ENCODE data around the gene NPFFR2. TPM values are rescaled to one million over a fixed set of nuclear protein-coding genes. Genes with fewer than 3 reads are reported as not detected.

NPFFR2 gene
- total and polyA plus RNA-seq, 4 donors = 0.05 TPM; not detected in 3

DNA sequence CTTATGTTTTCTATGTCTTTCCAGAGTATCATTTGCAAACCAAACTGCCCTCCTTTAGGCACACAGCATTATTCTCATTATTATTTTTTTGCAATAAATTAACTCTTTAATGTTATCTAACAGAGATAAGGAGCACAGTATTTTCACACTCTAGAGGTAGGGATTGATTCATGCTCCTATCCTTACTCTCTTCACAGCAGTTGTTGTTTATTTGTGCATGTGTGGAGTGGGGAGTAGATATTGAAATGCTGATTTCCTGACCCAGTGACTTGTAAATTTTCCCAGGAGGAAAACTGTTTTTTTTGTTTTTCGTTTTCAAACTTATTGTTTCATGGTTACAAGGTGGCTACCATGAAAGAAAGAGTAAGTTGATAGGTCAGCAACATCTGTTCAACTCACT is 140.0 kb downstream of the NPFFR2 start (continued):
- TF ChIP-seq, protein P1, sequence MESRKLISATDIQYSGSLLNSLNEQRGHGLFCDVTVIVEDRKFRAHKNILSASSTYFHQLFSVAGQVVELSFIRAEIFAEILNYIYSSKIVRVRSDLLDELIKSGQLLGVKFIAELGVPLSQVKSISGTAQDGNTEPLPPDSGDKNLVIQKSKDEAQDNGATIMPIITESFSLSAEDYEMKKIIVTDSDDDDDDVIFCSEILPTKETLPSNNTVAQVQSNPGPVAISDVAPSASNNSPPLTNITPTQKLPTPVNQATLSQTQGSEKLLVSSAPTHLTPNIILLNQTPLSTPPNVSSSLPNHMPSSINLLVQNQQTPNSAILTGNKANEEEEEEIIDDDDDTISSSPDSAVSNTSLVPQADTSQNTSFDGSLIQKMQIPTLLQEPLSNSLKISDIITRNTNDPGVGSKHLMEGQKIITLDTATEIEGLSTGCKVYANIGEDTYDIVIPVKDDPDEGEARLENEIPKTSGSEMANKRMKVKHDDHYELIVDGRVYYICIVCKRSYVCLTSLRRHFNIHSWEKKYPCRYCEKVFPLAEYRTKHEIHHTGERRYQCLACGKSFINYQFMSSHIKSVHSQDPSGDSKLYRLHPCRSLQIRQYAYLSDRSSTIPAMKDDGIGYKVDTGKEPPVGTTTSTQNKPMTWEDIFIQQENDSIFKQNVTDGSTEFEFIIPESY (IDR thresholded peaks at IDR 0.05) = no peak

DNA sequence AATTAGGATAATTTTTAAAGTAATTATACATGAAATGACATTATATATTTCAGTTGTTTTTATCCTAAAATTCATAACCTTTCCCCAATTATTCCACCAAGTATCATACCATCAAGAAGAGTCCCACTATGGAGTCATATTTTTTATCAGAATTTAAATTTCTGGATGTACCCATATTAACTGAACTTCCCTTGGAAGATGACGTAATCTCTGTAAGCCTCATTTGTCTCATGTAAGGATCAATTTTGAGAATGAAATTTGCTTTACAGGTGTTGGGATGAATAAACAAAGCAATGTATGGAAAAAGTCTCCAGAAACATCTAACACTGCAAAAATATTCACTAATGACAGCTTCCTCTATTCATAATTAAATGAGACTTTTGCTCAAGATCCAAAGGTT is 147.5 kb downstream of the NPFFR2 start:
- Histone ChIP-seq H3K36me3 (ENCODE audit: control insufficient read depth in 4 of 4, insufficient read depth in 3 of 4, low read depth in 1 of 4, low read length in 3 of 4) (no peaks in the 10 kb centered on the region), H3K4me3 (ENCODE audit: low read depth in 1 of 3, low read length in 3 of 3) (no peak overlapping the region), H3K27me3 (ENCODE audit: control insufficient read depth in 4 of 4, insufficient read depth in 4 of 4, low read length in 3 of 4) (no peaks in the 10 kb centered on the region), H3K27ac (ENCODE audit: low read depth in 1 of 2, low read length in 2 of 2) (no peak overlapping the region), H3K9ac (ENCODE audit: low read depth in 1 of 2, low read length in 2 of 2) (no peak overlapping the region), H3K4me1 (ENCODE audit: control insufficient read depth in 4 of 4, insufficient read depth in 4 of 4, low read length in 3 of 4) (no peaks in the 10 kb centered on the region), H3K9me3 (ENCODE audit: control insufficient read depth in 4 of 4, low read length in 3 of 4) (peaks cover 0 to 7% (median under 1%) of the 10 kb centered on the region in 4 donors)
- DNase-seq (ENCODE audit: low spot score) = no peak
- WGBS = 94% methylated on average over 1 of the region's 1 CpG
- TF ChIP-seq, protein P1 (IDR thresholded peaks at IDR 0.05) = no peak
- TF ChIP-seq FOXA1 (IDR thresholded peaks at IDR 0.05) (no peak), SP1 (IDR thresholded peaks at IDR 0.05) (no peak), YY1 (IDR thresholded peaks at IDR 0.05) (no peak), RXRA (IDR thresholded peaks at IDR 0.05) (no peak), JUND (IDR thresholded peaks at IDR 0.05) (no peak), CTCF (IDR thresholded peaks at IDR 0.05; ENCODE audit: low read depth, low read length, missing input control) (no peak), HNF4A (conservative IDR thresholded peaks at IDR 0.05) (no peak), EGR1 (IDR thresholded peaks at IDR 0.05; ENCODE audit: low read depth in 2 of 2) (no peak), NR2F2 (IDR thresholded peaks at IDR 0.05) (no peak)
- TF ChIP-seq, protein P2, sequence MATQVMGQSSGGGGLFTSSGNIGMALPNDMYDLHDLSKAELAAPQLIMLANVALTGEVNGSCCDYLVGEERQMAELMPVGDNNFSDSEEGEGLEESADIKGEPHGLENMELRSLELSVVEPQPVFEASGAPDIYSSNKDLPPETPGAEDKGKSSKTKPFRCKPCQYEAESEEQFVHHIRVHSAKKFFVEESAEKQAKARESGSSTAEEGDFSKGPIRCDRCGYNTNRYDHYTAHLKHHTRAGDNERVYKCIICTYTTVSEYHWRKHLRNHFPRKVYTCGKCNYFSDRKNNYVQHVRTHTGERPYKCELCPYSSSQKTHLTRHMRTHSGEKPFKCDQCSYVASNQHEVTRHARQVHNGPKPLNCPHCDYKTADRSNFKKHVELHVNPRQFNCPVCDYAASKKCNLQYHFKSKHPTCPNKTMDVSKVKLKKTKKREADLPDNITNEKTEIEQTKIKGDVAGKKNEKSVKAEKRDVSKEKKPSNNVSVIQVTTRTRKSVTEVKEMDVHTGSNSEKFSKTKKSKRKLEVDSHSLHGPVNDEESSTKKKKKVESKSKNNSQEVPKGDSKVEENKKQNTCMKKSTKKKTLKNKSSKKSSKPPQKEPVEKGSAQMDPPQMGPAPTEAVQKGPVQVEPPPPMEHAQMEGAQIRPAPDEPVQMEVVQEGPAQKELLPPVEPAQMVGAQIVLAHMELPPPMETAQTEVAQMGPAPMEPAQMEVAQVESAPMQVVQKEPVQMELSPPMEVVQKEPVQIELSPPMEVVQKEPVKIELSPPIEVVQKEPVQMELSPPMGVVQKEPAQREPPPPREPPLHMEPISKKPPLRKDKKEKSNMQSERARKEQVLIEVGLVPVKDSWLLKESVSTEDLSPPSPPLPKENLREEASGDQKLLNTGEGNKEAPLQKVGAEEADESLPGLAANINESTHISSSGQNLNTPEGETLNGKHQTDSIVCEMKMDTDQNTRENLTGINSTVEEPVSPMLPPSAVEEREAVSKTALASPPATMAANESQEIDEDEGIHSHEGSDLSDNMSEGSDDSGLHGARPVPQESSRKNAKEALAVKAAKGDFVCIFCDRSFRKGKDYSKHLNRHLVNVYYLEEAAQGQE (IDR thresholded peaks at IDR 0.05) = no peak
- TF ChIP-seq, protein P3, sequence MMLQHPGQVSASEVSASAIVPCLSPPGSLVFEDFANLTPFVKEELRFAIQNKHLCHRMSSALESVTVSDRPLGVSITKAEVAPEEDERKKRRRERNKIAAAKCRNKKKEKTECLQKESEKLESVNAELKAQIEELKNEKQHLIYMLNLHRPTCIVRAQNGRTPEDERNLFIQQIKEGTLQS (IDR thresholded peaks at IDR 0.05) = no peak

Measured in liver (tissue), 9 donors.